ENCODE data around the gene DACT3. TPM values are rescaled to one million over a fixed set of nuclear protein-coding genes. Genes with fewer than 3 reads are reported as not detected.
A peak's percentile ranks its signal among the peaks of the same experiment; 100 is the strongest.

The DACT3 gene
- polyA plus RNA-seq, 1 donor from 2014 or later: 29.3 TPM

- Histone ChIP-seq H3K27me3 (ENCODE audit: insufficient read depth, low read depth, low read length) (no peaks in the 10 kb centered on the region), H3F3A (ENCODE audit: insufficient read depth, low read length, poor library complexity, severe bottlenecking) (no peaks in the 10 kb centered on the region), H3K9me3 (ENCODE audit: low read length) (no peaks in the 10 kb centered on the region), H2AFZ (ENCODE audit: low read depth, low read length) (peak overlapping the region; percentile 52), H3K9ac (ENCODE audit: low read length) (peak overlapping the region; percentile 99), H3K79me2 (replicated peaks; ENCODE audit: insufficient read depth, low read length) (peaks cover 21% of the 10 kb centered on the region), H4K20me1 (ENCODE audit: insufficient read depth) (no peaks in the 10 kb centered on the region), H3K9me2 (ENCODE audit: insufficient read depth, low read length) (no peaks in the 10 kb centered on the region), H3K36me3 (ENCODE audit: insufficient read depth, low read length) (no peaks in the 10 kb centered on the region), H3K4me3 (ENCODE audit: low read length) (peak overlapping the region; percentile 98), H3K4me2 (ENCODE audit: low read length) (peak overlapping the region; percentile 94), H3K27ac (ENCODE audit: low read length) (peak overlapping the region; percentile 90)
- TF ChIP-seq POLR2AphosphoS5 (IDR thresholded peaks at IDR 0.05): peak; percentile 32
- TF ChIP-seq CTCF (IDR thresholded peaks at IDR 0.05; ENCODE audit: poor library complexity, severe bottlenecking): no peak
- TF ChIP-seq SMC3 (conservative IDR thresholded peaks at IDR 0.05; ENCODE audit: poor library complexity): no peak
- TF ChIP-seq RAD21 (conservative IDR thresholded peaks at IDR 0.05): no peak
Measured at GRCh38 chr19:46660008-46660517, 919 bp downstream of the DACT3 start.

- peak overlapping the region; percentile 94 for H3K4me2 ChIP-seq (ENCODE audit: low read length)
- H3K79me2 ChIP-seq (replicated peaks; ENCODE audit: insufficient read depth, low read length): peaks cover 21% of the 10 kb centered on the region
- H3K36me3 ChIP-seq (ENCODE audit: insufficient read depth, low read length): no peaks in the 10 kb centered on the region
- H3K27me3 ChIP-seq (ENCODE audit: insufficient read depth, low read depth, low read length): no peaks in the 10 kb centered on the region
- TF ChIP-seq TAF1 (IDR thresholded peaks at IDR 0.05; ENCODE audit: low read depth): no peak
- peak; percentile 34 for TF ChIP-seq POLR2AphosphoS5 (IDR thresholded peaks at IDR 0.05)
- peak; percentile 14 for TF ChIP-seq EP300 (conservative IDR thresholded peaks at IDR 0.05; ENCODE audit: poor library complexity, severe bottlenecking)
- peak; percentile 9 for TF ChIP-seq MXI1 (conservative IDR thresholded peaks at IDR 0.05; ENCODE audit: poor library complexity, severe bottlenecking)
- no peak for TF ChIP-seq CTCF (IDR thresholded peaks at IDR 0.05; ENCODE audit: poor library complexity, severe bottlenecking)
- TF ChIP-seq RAD21 (conservative IDR thresholded peaks at IDR 0.05): no peak
- TF ChIP-seq SMC3 (conservative IDR thresholded peaks at IDR 0.05; ENCODE audit: poor library complexity): peak; percentile 37
- TF ChIP-seq EZH2 (IDR thresholded peaks at IDR 0.05; ENCODE audit: borderline replicate concordance, insufficient read depth, low read length, poor library complexity, severe bottlenecking): no peak
- peak; percentile 27 for TF ChIP-seq REST (IDR thresholded peaks at IDR 0.05; ENCODE audit: borderline replicate concordance)
- no peaks in the 10 kb centered on the region for H4K20me1 ChIP-seq (ENCODE audit: insufficient read depth)
- H3K9me2 ChIP-seq (ENCODE audit: insufficient read depth, low read length): no peaks in the 10 kb centered on the region
- peak overlapping the region; percentile 90 for H3K27ac ChIP-seq (ENCODE audit: low read length)
- H3F3A ChIP-seq (ENCODE audit: insufficient read depth, low read length, poor library complexity, severe bottlenecking): no peaks in the 10 kb centered on the region
- no peaks in the 10 kb centered on the region for H3K9me3 ChIP-seq (ENCODE audit: low read length)
- H2AFZ ChIP-seq (ENCODE audit: low read depth, low read length): peak overlapping the region; percentile 52
- H3K9ac ChIP-seq (ENCODE audit: low read length): peak overlapping the region; percentile 99
- H3K4me3 ChIP-seq (ENCODE audit: low read length): peak overlapping the region; percentile 98
Measured at GRCh38 chr19:46659151-46660007, 1.6 kb downstream of the DACT3 start.

Measured in neural cell (in vitro differentiated cells).